Stimulated activated naive CD8-positive, alpha-beta T cell treated with anti-CD3 and anti-CD28 coated beads, Interleukin-15, Interleukin-2, amounts not matched to agents 100 ng/mL and 50 ng/mL, for 24 hours (primary cell): ENCODE measurements around the gene ZSWIM6.

ENCODE experiments used
- H3K27ac Mint-ChIP-seq: one replicate; pipeline ENCODE4 v1.8.0; 2021; ENCODE audit warnings: mild to moderate bottlenecking, mixed read lengths
- H3K27me3 Mint-ChIP-seq: one replicate; pipeline ENCODE4 v1.8.0; 2021; ENCODE audit warnings: mixed read lengths
- H3K36me3 Mint-ChIP-seq: one replicate; pipeline ENCODE4 v1.8.0; 2021; ENCODE audit warnings: low read depth, mixed read lengths
- H3K4me1 Mint-ChIP-seq: one replicate; pipeline ENCODE4 v1.8.0; 2021; ENCODE audit warnings: low read depth, mixed read lengths
- H3K4me3 Mint-ChIP-seq: one replicate; pipeline ENCODE4 v1.8.0; 2021; ENCODE audit warnings: mild to moderate bottlenecking, mixed read lengths
- H3K9me3 Mint-ChIP-seq: one replicate; pipeline ENCODE4 v1.8.0; 2021; ENCODE audit warnings: mixed read lengths

Gene ZSWIM6

GRCh38 chr5:61536922-61537321 is 204.9 kb downstream of the ZSWIM6 start:
- Mint-ChIP-seq H3K9me3 (peaks cover 7% of the 10 kb centered on the region), H3K27ac (no peak overlapping the region), H3K36me3 (peaks cover 58% of the 10 kb centered on the region), H3K4me3 (no peak overlapping the region), H3K4me1 (peaks cover 26% of the 10 kb centered on the region), H3K27me3 (no peaks in the 10 kb centered on the region)

GRCh38 chr5:61538722-61539501 is 206.9 kb downstream of the ZSWIM6 start:
- Mint-ChIP-seq H3K4me1 (peaks cover 20% of the 10 kb centered on the region), H3K27ac (no peak overlapping the region)

GRCh38 chr5:61549530-61549929 is 217.5 kb downstream of the ZSWIM6 start:
- H3K36me3 Mint-ChIP-seq, result peaks cover 15% of the 10 kb centered on the region
- H3K4me1 Mint-ChIP-seq, result no peaks in the 10 kb centered on the region
- peaks cover 4% of the 10 kb centered on the region for H3K9me3 Mint-ChIP-seq
- no peak overlapping the region for H3K4me3 Mint-ChIP-seq
- no peak overlapping the region for H3K27ac Mint-ChIP-seq
- H3K27me3 Mint-ChIP-seq, result no peaks in the 10 kb centered on the region

More at GRCh38 chr5:61538722-61539501, 206.9 kb downstream of the ZSWIM6 start:
- Mint-ChIP-seq H3K4me3 (no peak overlapping the region), H3K9me3 (peaks cover 7% of the 10 kb centered on the region), H3K36me3 (peaks cover 61% of the 10 kb centered on the region), H3K27me3 (no peaks in the 10 kb centered on the region)

- no peak overlapping the region for H3K27ac Mint-ChIP-seq
- peaks cover 7% of the 10 kb centered on the region for H3K36me3 Mint-ChIP-seq
- no peak overlapping the region for H3K4me3 Mint-ChIP-seq
- H3K4me1 Mint-ChIP-seq, result no peaks in the 10 kb centered on the region
- H3K9me3 Mint-ChIP-seq, result peaks cover 2% of the 10 kb centered on the region
- H3K27me3 Mint-ChIP-seq, result no peaks in the 10 kb centered on the region
Measured at GRCh38 chr5:61551637-61552313, 219.7 kb downstream of the ZSWIM6 start.

GRCh38 chr5:61559146-61559545 is 227.1 kb downstream of the ZSWIM6 start:
- no peaks in the 10 kb centered on the region for H3K36me3 Mint-ChIP-seq
- no peak overlapping the region for H3K4me3 Mint-ChIP-seq
- peaks cover 4% of the 10 kb centered on the region for H3K27me3 Mint-ChIP-seq
- no peak overlapping the region for H3K27ac Mint-ChIP-seq
- H3K4me1 Mint-ChIP-seq, result no peaks in the 10 kb centered on the region
- H3K9me3 Mint-ChIP-seq, result no peaks in the 10 kb centered on the region

- Mint-ChIP-seq H3K4me3 (no peak overlapping the region), H3K9me3 (no peaks in the 10 kb centered on the region), H3K36me3 (no peaks in the 10 kb centered on the region), H3K27ac (no peak overlapping the region), H3K4me1 (no peaks in the 10 kb centered on the region), H3K27me3 (peaks cover 4% of the 10 kb centered on the region)
Measured at GRCh38 chr5:61559722-61560121, 227.7 kb downstream of the ZSWIM6 start.

GRCh38 chr5:61563401-61563800 is 231.3 kb downstream of the ZSWIM6 start:
- Mint-ChIP-seq H3K27ac (no peak overlapping the region), H3K9me3 (no peaks in the 10 kb centered on the region), H3K36me3 (no peaks in the 10 kb centered on the region), H3K4me1 (no peaks in the 10 kb centered on the region), H3K4me3 (no peak overlapping the region), H3K27me3 (no peaks in the 10 kb centered on the region)

GRCh38 chr5:61567337-61567736 is 235.3 kb downstream of the ZSWIM6 start:
- no peaks in the 10 kb centered on the region for H3K4me1 Mint-ChIP-seq
- H3K36me3 Mint-ChIP-seq, result no peaks in the 10 kb centered on the region
- no peaks in the 10 kb centered on the region for H3K27me3 Mint-ChIP-seq
- H3K9me3 Mint-ChIP-seq, result no peaks in the 10 kb centered on the region
- H3K4me3 Mint-ChIP-seq, result no peak overlapping the region
- H3K27ac Mint-ChIP-seq, result no peak overlapping the region

- no peaks in the 10 kb centered on the region for H3K4me1 Mint-ChIP-seq
- H3K9me3 Mint-ChIP-seq, result no peaks in the 10 kb centered on the region
- H3K27me3 Mint-ChIP-seq, result no peaks in the 10 kb centered on the region
- H3K27ac Mint-ChIP-seq, result no peak overlapping the region
- no peak overlapping the region for H3K4me3 Mint-ChIP-seq
- no peaks in the 10 kb centered on the region for H3K36me3 Mint-ChIP-seq
Measured at GRCh38 chr5:61569353-61569752, 237.3 kb downstream of the ZSWIM6 start.

- Mint-ChIP-seq H3K9me3 (no peaks in the 10 kb centered on the region), H3K4me1 (no peaks in the 10 kb centered on the region), H3K27me3 (no peaks in the 10 kb centered on the region), H3K27ac (no peak overlapping the region), H3K4me3 (no peak overlapping the region), H3K36me3 (no peaks in the 10 kb centered on the region)
Measured at GRCh38 chr5:61570767-61571166, 238.7 kb downstream of the ZSWIM6 start.

- no peaks in the 10 kb centered on the region for H3K4me1 Mint-ChIP-seq
- no peaks in the 10 kb centered on the region for H3K9me3 Mint-ChIP-seq
- no peaks in the 10 kb centered on the region for H3K36me3 Mint-ChIP-seq
- no peak overlapping the region for H3K4me3 Mint-ChIP-seq
- no peak overlapping the region for H3K27ac Mint-ChIP-seq
- H3K27me3 Mint-ChIP-seq, result no peaks in the 10 kb centered on the region
Measured at GRCh38 chr5:61572959-61573358, 240.9 kb downstream of the ZSWIM6 start.

GRCh38 chr5:61575103-61575502 is 243.0 kb downstream of the ZSWIM6 start:
- no peaks in the 10 kb centered on the region for H3K27me3 Mint-ChIP-seq
- no peak overlapping the region for H3K4me3 Mint-ChIP-seq
- no peaks in the 10 kb centered on the region for H3K36me3 Mint-ChIP-seq
- no peaks in the 10 kb centered on the region for H3K4me1 Mint-ChIP-seq
- no peaks in the 10 kb centered on the region for H3K9me3 Mint-ChIP-seq
- no peak overlapping the region for H3K27ac Mint-ChIP-seq

GRCh38 chr5:61575581-61575980 is 243.5 kb downstream of the ZSWIM6 start:
- no peaks in the 10 kb centered on the region for H3K9me3 Mint-ChIP-seq
- H3K36me3 Mint-ChIP-seq, result no peaks in the 10 kb centered on the region
- H3K27ac Mint-ChIP-seq, result no peak overlapping the region
- no peaks in the 10 kb centered on the region for H3K27me3 Mint-ChIP-seq
- H3K4me3 Mint-ChIP-seq, result no peak overlapping the region
- H3K4me1 Mint-ChIP-seq, result no peaks in the 10 kb centered on the region

GRCh38 chr5:61576556-61576955 is 244.5 kb downstream of the ZSWIM6 start:
- no peak overlapping the region for H3K4me3 Mint-ChIP-seq
- no peak overlapping the region for H3K27ac Mint-ChIP-seq
- no peaks in the 10 kb centered on the region for H3K9me3 Mint-ChIP-seq
- H3K36me3 Mint-ChIP-seq, result no peaks in the 10 kb centered on the region
- no peaks in the 10 kb centered on the region for H3K4me1 Mint-ChIP-seq
- no peaks in the 10 kb centered on the region for H3K27me3 Mint-ChIP-seq

GRCh38 chr5:61578858-61579503 is 246.9 kb downstream of the ZSWIM6 start:
- H3K27ac Mint-ChIP-seq, result no peak overlapping the region
- H3K4me1 Mint-ChIP-seq, result no peaks in the 10 kb centered on the region
- H3K36me3 Mint-ChIP-seq, result no peaks in the 10 kb centered on the region
- no peaks in the 10 kb centered on the region for H3K9me3 Mint-ChIP-seq
- no peak overlapping the region for H3K4me3 Mint-ChIP-seq
- peaks cover 6% of the 10 kb centered on the region for H3K27me3 Mint-ChIP-seq
